GM10847 (cell line): Measurements from ENCODE around the gene CELSR2.

ENCODE experiments used
- POLR2A ChIP-seq: IDR thresholded peaks from 2 replicates; pipeline ENCODE4 v1.6.1; 2011; ENCODE audit not compliant: insufficient read length; ENCODE audit errors: extremely low read depth

CELSR2 gene

DNA sequence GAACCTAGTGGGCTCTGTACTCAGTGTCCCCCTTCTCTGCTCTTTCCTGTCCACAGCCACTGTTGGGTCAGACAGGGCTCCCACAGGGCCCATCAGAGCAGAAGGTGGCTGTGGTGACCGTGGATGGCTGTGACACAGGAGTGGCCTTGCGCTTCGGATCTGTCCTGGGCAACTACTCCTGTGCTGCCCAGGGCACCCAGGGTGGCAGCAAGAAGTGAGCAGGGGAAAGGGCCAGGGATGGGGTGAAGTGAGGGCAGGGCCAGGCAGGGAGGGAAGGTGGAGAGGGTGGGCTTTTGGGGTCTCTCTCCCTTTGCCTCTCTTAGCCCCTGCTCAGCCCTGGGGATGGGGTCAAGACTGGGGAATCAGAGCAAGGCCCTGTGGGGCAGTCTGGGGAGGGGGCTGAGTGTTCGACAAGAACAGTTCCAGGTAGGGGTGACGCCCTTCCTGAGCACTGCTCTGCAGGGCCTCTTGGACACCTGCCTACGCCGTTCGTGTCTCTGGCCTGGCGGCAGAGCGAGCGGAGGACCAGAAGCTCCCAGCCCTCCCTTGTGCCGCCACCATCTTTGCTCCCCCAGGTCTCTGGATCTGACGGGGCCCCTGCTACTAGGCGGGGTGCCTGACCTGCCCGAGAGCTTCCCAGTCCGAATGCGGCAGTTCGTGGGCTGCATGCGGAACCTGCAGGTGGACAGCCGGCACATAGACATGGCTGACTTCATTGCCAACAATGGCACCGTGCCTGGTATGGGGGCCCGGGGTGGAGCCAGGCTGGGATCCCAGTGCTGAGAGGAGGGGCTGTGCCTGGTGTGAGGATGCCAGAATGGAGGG is 13.1 kb downstream of the CELSR2 start:
- TF ChIP-seq POLR2A: no peak

GRCh38 chr1:109263234-109263596 is 13.9 kb downstream of the CELSR2 start:
- TF ChIP-seq POLR2A: no peak

DNA sequence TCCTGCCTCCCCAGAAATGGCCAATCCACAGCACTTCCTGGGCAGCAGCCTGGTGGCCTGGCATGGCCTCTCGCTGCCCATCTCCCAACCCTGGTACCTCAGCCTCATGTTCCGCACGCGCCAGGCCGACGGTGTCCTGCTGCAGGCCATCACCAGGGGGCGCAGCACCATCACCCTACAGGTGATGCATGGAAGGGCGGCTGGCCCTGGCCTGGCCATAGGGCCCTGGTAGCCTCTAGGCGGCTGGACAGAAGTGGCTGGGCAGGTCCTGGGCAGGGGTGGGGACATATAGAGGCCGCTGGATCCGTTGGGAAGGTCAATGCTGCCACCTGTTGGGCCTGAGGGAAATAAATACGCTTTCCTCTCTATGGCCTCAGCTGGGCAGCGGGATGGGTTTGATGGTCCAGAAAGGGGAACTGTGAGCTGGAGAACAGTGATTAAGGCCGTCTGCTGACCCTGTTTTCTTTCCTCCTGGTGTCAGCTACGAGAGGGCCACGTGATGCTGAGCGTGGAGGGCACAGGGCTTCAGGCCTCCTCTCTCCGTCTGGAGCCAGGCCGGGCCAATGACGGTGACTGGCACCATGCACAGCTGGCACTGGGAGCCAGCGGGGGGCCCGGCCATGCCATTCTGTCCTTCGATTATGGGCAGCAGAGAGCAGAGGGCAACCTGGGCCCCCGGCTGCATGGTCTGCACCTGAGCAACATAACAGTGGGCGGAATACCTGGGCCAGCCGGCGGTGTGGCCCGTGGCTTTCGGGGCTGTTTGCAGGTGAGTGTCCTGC is 14.4 kb downstream of the CELSR2 start:
- TF ChIP-seq POLR2A: no peak

GRCh38 chr1:109264379-109264755 is 15.0 kb downstream of the CELSR2 start:
- TF ChIP-seq POLR2A: no peak

GRCh38 chr1:109265016-109265415 is 15.7 kb downstream of the CELSR2 start:
- TF ChIP-seq POLR2A: no peak

- TF ChIP-seq POLR2A: no peak
Measured at GRCh38 chr1:109265741-109266330, 16.5 kb downstream of the CELSR2 start.

GRCh38 chr1:109266965-109267364 is 17.6 kb downstream of the CELSR2 start:
- no peak for TF ChIP-seq POLR2A

- TF ChIP-seq POLR2A: no peak
Measured at GRCh38 chr1:109267743-109268300, 18.5 kb downstream of the CELSR2 start.

GRCh38 chr1:109268431-109269211 is 19.3 kb downstream of the CELSR2 start:
- no peak for TF ChIP-seq POLR2A

DNA sequence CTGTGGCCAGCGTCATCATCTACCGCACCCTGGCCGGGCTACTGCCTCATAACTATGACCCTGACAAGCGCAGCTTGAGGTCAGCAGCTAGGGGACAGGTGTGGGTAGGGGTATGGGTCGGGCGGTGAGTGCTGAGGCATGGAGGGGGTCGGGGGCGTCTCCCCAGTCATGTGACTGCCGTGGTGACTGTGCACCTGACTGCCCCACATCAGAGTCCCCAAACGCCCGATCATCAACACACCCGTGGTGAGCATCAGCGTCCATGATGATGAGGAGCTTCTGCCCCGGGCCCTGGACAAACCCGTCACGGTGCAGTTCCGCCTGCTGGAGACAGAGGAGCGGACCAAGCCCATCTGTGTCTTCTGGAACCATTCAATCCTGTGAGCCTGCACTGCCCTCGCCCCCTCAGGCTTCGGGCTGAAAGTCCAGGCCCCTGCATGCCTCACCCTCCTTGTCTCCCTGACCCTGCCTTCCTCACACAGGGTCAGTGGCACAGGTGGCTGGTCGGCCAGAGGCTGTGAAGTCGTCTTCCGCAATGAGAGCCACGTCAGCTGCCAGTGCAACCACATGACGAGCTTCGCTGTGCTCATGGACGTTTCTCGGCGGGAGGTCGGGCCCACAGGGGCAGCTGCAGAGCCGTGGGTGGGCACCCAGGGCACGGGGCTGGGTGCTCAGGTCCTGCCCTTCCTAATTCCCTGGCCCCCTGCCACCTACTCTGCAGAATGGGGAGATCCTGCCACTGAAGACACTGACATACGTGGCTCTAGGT is 20.1 kb downstream of the CELSR2 start:
- no peak for TF ChIP-seq POLR2A

DNA sequence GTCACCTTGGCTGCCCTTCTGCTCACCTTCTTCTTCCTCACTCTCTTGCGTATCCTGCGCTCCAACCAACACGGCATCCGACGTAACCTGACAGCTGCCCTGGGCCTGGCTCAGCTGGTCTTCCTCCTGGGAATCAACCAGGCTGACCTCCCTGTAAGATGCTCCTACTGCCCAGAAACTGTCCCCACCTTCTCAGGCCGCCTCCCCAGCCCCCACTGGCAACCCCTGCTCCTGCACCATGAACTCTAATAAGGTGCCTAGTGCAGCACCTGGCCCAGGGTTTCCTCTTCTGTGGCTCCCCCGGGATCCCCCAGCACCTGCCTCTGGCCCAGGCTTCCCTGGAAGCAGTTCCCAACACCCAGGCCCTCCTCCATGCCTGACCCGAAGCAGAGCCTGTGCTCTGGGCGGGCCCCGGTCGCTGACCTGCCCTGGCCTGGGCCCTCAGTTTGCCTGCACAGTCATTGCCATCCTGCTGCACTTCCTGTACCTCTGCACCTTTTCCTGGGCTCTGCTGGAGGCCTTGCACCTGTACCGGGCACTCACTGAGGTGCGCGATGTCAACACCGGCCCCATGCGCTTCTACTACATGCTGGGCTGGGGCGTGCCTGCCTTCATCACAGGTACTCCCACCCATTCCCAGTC is 20.8 kb downstream of the CELSR2 start:
- no peak for TF ChIP-seq POLR2A

DNA sequence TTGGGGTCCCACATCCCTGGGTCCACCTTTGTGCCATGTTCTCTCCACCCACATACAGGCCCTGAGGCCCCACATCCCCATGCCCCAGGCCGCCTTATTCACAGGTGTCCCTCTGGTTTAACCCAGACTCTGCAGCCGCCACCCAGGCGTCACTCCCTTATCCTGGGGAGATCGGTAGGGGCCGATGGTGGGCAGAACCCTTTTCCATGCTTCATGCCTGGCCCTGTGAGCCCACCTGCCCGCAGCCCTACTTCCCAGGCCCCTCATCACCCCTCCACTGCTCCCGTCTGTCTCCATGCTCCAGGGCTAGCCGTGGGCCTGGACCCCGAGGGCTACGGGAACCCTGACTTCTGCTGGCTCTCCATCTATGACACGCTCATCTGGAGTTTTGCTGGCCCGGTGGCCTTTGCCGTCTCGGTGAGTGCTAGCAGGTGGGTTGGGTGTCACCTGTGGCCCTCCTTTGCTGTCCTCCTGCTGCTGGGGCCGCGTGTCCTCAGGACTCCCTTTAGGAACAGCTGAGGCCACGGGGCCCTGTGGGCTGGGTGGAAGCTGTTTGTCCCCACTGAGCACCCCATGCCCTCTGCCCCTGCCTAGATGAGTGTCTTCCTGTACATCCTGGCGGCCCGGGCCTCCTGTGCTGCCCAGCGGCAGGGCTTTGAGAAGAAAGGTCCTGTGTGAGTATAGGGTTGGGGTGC is 21.4 kb downstream of the CELSR2 start:
- no peak for TF ChIP-seq POLR2A

DNA sequence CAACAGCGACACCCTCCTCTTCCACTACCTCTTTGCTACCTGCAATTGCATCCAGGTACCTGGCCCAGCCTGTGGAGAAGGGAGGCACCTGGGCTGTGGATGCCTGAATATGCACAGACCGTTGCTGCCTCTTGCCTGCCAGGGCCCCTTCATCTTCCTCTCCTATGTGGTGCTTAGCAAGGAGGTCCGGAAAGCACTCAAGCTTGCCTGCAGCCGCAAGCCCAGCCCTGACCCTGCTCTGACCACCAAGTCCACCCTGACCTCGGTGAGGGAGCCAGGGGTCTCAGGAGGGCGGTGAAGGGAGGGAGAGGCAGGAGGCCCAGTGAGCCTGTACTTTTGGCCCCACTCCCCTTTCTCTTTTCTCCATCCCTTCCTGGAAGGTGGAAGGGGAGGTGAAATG is 22.1 kb downstream of the CELSR2 start:
- TF ChIP-seq POLR2A: no peak
